NCI-H2227 (cell line): ENCODE results near the gene ALK.

Experiments
- DNase-seq: peaks from one replicate; lab custom pipeline; 2025; ENCODE audit not compliant: unreplicated experiment; lab: John Stamatoyannopoulos, UW

ALK gene

DNA sequence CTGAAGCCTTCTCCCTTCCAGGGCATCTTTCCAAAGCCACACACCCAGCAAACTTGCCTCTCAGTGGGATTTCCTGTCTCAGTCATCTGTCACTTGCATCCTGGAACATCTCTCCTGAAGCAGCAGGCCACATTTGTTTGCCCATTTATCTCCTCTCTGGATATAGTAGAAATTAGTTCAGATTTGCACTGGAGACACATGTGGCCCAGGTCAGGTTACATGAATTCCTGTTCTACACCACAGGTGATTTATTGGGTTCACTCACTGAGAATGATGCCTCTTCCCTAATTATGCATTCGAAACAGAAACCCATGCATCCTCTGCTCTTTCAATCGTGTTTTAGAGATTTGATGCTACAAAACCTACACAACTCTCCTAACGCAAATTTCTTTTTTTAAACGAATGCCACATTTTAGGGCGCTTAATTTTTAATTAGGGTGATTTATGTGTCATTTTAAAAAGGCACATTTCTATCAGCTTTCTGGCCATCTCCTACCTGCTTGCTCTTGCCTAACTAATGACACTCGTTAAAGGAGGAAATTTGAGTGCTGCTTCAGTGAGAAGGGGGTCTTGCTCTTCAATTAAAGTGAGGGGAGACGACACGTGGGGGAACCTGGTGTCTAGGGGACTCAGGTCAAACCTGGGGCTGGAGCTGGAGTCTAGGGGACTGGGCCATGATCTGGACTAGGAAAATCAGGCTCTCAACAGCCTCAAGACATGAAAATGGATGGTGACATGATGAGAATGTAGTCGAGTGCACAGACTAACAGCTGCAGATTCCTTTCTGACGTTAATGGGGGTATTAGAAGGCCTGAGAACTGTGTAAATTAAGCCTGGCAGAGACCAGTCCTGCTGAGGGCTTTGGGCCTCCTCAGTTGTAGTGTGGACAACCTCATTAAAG, 584.8 kb downstream of the ALK start:
- no peak for DNase-seq

DNA sequence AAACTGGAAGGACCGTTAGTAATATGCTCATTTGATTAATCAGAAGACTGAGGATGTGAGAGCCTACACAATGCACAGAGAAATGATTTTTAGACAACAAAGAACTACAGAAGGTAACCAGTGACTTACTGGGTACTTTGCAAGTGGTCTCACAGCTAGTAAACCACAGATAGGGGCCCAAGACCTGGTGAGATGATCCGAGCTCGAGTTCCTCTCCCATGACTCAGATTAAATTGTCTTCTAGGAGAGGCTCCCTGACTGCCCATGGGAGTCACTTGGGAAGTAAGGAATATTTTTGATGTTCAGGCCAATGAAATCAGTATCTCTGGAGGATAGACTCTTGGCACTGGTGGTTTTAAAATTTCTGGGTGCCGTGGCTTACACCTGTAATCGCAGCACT, 586.0 kb downstream of the ALK start:
- no peak for DNase-seq

DNA sequence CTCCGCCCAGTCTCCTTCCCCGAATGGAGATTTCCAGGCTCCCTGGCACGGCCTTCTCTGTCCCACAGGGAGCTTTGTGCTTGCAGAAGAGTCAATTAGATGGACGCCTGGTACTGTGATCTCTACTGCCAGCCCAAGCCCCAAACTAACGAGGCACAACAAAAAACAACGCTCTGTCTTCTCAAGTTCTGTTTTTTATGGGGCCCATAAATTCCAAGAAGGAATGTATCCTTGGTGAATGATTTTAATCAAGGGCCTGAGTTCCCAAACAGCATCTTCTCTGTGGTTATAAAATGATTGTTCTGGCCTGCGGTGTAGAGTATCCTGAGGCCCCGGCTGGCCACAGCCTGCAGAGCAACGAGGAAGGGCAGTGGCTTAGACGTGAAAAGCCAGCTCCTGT, 586.7 kb downstream of the ALK start:
- DNase-seq, result no peak

DNA sequence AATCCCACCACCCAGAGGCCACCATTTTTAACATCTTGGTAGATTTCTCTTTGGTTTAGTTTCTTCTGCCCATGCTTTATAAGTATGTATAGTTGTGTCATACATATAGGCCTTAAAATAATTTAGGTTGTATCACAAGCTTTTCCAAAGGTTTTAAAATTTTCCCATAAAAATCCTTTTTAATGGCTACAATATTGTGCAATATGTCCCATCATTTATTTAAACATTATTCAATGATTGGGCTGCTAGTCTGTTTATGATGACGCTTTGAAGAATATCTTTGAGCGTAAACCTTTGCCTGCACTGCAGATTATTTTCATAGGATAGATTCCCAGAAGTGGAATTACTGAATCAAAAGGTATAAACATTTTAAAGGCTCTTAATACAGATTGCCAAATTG, 588.8 kb downstream of the ALK start:
- DNase-seq, result no peak

DNA sequence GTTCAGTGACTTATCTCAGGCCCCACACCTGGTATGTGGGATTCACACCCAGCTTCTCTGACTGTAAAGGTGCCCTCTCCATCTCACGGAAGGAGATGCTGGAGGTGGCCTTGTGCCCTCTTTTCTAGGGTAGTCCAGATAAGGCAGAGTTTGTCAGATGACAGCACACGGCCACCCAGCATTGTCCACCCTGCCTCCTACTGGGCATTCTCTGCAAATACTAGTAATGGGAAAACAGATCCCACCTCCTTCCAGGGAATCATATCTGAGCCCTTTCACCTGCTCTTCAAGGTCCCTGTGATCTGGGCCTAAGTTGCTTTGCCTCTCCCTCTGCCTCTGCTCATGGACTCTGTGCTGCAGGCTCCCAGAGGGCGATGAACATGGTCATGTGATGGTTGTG, 591.5 kb downstream of the ALK start:
- DNase-seq, result no peak

DNA sequence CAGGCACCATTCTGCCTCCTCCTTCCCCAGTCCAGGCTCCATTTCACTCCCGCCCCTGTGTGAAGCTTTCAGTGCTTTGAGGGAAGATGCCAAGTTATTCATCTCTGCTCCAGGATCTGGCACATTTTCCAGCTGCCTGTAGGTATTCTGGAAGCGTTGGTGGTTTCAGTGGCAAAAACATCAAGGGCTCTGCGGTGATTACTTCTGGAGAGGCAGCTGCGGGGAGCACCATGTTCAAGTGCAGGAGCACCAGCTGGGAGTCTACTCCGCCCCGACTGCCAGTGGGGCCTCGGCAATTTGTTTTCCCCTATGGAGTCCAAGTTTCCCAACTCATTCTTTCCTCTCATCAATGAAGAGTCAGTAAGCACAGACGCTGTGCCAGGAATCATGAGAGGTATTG, 594.5 kb downstream of the ALK start:
- DNase-seq, result no peak

DNA sequence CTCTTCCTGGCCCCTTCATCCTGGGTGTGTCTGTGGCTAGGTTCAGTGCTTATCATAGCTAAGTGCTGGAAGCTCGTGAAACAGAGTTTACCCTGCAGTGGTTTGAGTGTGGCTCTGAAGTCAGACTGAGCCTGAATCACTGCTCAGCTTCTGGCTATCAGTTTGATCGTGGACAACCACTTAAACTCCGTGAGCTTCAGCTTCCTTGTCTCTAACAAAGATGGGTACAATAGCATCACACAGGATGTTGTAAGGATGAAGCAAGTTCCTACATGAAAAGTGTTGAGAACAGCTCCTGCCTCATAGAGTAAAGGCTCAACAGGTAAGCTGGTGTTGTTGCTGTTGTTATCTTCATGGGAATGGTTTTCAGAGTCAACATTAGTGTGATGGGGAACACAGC, 595.8 kb downstream of the ALK start:
- DNase-seq, result no peak

DNA sequence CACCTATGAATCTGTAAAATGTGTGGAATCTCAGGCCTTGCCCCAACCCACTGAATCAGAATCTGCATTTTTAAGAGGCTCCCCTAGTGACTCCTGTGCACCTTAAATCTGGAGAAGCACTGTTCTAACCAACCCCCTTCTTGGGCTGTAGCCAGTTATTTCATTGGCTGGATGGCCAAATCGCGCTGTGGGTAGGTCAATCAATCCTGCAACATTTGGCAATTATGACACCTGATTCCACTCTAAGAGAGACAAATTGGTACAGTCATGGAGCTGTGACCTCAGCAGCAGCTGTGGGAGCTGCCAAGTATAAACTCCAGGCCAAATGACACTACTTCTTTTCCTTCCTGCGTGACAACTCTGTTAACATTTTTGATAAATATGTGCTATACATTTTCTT, 597.4 kb downstream of the ALK start:
- DNase-seq, result no peak

DNA sequence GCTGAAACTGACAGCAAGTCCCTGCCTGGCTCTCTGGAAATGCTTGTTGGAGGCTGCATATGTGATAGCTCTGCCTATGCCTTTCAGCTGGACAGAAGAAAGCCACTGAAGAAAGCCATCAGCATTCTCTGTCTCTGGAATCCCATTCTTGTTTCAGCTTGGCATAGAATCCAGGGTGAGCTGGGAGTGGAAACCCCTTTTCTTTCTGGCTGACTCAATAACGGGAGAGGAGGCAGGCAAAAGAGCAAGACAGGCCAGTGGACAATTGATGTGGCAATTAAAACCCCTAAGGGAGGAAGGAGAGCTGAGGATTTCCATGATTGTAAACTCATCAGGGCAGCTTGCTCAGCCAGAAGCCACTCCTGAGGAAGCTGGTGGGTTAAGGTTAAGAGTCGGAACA, 598.1 kb downstream of the ALK start:
- no peak for DNase-seq

DNA sequence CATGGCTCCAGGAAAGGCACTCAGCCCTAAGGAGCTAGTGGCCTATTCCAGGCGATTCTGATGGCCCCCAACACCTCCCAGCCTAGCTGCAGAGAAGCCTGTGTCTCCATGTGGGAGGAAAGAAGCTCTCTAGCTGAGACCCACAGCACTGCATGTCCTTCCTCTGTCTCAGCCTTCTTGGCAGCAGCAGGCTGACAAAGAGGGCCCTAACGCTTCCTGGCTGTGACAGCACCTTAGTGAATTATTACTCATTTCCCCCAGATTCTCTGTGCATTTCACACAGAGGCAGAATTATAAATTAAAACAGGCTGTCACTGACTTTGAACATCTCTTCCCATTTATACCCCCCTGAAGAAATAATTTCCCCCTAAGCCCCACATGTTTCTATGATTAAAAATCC, 599.4 kb downstream of the ALK start:
- DNase-seq, result no peak

DNA sequence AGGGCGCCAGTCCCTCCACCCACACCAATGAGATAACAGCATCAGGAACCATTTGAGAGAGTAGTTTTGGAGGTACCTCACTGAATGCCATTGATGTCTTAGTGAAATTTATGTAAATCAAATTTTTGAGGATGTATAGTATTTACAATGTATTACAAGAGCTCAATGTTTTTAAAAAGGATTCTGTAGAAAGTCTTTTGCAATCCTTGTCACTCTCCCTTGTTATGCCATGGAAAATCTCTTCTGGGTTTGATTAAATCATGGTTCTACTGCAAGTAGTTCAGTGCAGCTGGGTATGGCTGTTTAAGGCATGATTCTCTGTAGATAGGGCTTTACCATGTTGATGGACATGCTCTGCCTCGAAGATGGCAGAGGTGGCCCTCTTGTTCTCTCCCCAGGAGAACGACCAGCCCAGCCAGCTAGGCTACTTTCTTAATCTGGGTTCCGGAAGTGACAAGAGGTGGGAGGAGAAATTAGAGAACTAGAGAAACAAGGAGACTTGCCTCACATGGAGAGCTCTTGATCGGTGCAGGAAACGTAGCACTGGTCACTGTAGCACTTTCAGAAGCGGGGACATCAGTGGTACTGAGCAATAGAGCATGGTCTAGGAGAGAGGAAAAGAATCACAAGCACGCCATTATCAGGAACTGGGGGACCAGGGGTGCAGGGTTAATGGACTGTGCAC, 603.4 kb downstream of the ALK start:
- no peak for DNase-seq

DNA sequence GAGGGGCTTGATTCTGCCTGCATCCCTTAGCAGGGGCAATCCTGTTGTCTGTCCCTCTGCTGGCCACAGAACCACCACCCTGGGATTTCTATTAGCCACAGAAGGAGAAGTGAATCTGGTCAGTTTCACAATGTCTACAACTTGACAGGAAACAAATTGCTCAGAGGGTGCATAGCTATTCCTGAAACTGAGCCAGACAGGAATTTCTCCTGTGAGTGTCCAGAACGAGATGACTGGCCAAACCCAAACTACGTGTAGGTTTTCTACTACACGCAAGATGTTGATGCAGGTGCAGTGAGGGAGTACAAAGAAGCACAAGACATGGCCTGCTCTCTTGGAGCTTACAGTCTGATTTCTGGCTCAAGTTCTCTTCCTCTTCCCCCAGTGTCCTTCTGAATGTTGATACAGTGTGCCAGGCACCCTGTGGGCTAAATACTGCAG, 604.3 kb downstream of the ALK start:
- DNase-seq, result no peak

DNA sequence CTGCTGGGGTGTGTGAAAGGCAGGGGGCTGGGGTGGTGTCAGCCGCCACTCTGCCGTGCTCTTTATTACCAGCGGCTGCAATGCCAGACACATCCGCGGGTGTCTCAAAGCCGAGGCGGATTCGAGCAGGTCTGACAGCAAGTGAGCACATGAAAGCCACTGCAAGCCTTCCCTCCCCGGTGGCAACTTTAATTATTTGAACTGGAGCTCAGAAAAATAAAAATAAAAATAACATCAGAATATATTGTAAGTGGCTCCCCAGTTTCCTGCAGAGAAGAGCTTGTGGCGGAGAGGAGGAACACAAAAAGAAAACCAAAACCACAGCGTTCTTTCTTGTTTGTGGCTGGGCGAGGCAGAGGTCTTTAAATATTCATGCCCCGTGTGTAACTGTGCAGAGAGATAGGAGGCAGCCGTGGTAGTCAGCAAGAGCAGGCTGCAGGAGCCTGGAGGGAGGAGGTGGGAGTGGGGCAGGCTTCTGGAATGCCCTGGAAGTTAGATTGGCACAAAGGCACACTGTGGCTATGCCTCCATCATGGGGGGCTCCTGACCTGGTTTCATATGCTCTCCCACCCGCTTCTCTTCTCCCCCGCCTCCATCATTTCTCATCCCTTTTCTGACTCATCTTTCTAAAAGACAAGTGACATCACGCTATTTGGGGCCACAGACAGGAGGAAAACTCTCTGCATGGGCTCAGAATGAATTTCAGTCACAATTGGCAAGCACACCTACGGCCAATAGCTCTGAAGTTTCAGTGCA, 606.4 kb downstream of the ALK start:
- DNase-seq, result peak; percentile 69

DNA sequence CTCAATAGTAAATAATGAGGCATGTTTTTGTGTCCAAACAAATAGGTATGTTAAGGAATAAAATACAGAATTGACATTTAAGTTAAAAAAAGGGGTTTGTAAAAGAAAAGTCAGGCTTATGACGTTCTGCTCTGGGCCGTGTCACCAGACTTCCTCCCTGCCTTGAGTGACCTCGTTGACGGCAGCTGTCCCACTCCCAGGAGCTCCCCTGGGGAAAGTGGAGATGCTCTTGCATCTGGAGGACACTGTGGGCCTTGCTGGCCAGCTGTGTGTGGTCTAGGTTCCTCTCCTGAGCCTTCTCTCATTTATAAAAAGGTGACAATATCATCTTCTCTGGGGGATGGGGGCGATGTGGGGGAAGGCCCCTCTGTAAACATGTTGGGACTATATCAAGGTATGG, 609.9 kb downstream of the ALK start:
- DNase-seq, result no peak

DNA sequence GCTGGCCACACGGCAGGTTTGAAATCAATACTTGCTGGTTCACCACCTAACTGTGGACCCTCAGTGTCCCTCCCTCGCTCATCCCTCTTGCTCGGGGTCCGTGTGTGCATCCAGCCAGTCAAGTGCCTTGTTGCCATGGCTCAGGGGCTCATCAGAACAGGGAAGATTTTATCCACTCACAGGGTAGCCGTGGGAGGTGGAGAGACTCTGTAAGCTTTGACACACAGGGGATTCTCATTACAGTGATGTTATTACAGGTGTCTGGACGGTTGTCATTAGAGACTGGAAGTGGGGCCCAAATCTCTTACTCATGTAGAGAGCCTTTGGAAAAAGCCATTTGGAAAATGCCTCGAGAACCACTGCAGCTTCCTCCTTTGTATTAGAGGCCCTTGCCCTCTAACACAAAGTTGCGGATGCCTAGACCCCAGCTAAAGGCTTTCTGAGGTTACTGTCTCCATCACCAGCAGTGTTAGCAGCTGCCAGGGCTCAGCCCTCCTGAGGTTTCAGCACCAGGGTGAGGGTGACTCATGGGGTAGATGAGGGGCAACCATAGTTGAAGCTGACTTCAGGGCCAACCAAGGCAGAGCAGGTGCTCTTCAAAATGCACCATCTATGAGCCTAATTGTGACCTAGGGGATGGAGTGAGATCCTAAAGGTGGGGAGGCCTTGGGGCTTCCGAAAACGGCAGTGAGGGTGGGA, 610.6 kb downstream of the ALK start:
- DNase-seq, result no peak

DNA sequence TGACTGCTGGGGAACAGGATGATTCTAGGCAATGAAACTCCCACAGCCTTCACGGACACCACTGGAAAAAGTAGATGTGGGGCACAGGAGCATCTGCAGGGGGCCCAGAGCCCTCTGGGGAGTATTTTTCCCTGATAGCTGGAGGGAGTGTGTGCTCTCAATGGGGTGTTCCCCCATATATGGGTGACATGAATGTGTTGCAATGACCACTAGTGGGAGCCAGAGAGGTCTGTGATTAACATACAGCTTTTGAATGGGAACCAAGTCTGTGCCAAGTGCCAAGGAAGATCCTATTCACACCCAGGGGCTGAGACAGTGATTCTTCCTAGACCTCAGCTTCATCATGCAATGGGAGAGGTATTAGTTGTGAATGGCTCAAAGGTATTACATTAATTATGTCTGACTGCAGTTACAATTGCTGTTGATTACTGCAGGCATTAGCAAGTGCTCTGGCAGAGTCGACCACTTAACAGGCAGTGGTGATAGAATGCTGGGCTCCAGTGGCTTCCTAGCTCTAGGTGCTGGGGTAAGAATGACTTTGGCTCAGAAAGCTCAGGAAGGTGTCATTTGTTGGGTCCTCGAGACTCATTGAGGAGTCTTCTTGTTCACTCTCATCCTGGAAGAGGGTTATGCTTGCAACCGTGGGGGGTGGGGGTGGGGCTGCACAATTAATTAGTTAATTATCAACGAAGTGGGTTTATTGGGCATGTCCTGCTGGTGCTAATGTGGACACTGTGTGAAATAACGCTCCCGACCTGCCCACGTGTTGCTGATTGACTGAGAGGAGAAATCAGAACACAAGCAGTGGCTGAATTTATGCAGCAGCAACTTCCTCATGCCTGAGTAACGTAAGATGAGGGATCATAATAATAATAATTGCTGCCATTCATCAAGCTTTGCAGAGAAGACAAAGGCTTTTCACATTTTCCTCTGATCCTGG, 612.0 kb downstream of the ALK start:
- DNase-seq, result peak; percentile 82

DNA sequence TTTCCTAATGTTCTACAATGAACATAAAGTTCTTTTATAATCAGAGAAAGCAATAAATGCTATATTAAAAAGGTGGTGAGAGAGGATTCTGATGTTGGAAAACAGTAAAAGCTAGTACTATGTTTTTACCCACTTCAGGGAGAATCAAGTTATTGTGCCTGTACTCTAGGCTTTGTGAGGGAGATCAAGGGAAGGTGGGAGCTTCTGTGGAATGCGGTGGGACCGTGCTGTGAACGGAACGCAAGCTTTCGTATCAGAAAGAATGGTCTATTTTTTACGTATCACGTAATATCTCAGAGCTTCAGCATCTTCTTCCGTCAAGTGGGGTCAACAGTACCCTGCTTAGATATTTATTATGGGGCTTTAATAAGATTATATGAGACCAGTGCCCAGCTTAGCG, 613.0 kb downstream of the ALK start:
- DNase-seq, result no peak

DNA sequence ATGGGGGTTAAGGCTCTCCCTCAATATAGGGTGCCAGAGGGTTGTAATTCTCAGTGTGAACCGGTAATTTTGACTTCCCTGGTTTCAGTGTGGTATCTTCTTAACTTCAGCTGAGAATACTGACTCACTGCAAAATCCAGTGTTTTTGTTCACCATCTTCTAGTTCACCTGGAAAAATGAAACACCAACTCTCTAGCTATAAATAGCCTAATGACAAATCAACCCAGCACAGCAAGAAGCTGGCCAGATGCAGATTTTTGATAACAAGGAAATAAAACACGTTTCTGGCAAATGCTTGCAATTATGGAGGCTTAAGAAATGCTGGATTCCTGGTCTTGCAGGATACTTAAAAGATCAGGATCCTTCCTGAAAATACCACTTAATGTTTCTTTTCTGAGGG, 613.9 kb downstream of the ALK start:
- DNase-seq, result no peak

DNA sequence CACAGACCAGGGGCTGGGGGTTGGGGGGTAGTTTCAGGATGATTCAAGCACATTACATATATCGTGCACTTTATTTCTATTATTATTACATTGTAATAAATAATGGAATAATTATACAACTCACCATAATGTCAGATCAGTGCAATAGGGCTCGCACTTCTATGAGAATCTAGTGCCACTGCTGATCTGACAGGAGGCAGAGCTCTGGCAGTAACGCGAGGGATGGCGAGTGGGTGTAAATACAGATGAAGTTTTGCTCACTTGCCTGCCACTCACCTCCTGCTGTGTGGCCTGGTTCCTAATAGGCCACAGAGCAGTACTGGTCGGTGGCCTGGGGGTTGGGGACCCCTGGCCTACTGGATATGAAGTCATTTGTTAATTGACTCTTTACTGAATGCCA, 615.6 kb downstream of the ALK start:
- no peak for DNase-seq

DNA sequence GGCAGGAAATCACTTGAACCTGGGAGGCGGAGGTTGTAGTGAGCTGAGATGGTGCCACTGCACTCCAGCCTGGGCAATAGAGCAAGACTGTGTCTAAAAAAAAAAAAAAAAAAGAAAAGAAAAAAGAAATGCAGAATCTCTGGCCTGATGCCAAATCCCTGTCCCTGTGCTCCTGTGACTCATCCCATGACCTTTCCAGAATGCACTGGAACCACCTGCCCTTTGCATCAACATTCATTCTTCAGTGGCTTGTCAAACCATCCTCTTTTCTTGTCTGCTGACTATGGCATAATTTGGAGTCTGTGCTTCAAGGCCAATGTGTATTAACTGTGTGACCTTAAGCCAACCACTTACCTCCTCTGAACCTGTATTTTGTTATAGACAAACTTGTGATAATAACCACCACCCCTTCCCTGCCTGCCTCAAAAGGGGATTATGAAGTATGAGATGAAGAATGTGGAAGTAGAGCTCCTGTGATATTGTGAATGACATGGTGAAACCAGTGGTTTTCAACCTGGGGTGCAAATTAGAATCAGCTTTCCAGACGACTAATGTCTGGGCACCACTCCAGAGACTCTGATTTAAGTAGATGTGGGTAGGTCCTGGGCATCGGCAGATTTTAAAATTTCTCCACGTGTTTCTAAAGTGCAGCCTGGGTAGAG, 616.9 kb downstream of the ALK start:
- no peak for DNase-seq
